H9 (cell line): ENCODE measurements around the gene KCNJ10. TPM values are rescaled to one million over a fixed set of nuclear protein-coding genes. Genes with fewer than 3 reads are reported as not detected.

Experiments used
- DNase-seq: peaks from one replicate; pipeline ENCODE4 v3.0.0-alpha.2; 2017
- H2AFZ ChIP-seq: one replicate; pipeline ENCODE4 v1.6.1; 2013; ENCODE audit warnings: mild to moderate bottlenecking, low read length, control low read depth, moderate library complexity
- H2AK5ac ChIP-seq: 2 replicates; pipeline ENCODE4 v1.6.1; 2013; ENCODE audit warnings: low read length, control low read depth, mixed read lengths; ENCODE audit not compliant: insufficient read length
- H2BK120ac ChIP-seq: one replicate; pipeline ENCODE4 v1.6.1; 2013; ENCODE audit warnings: low read depth, mild to moderate bottlenecking, low read length, control low read depth, inconsistent platforms; ENCODE audit not compliant: poor library complexity, severe bottlenecking
- H2BK12ac ChIP-seq: 2 replicates; pipeline ENCODE4 v1.6.1; 2013; ENCODE audit warnings: low read length, control low read depth, mixed read lengths, low read depth; ENCODE audit not compliant: insufficient read length
- H2BK15ac ChIP-seq: 2 replicates; pipeline ENCODE4 v1.6.1; 2013; ENCODE audit warnings: low read depth, low read length, control low read depth
- H2BK20ac ChIP-seq: one replicate; pipeline ENCODE4 v1.6.1; 2013; ENCODE audit warnings: low read depth, mild to moderate bottlenecking, low read length, control low read depth, inconsistent platforms; ENCODE audit not compliant: poor library complexity, severe bottlenecking
- H2BK5ac ChIP-seq: 2 replicates; pipeline ENCODE4 v1.6.1; 2013; ENCODE audit warnings: low read length, control low read depth, mixed read lengths; ENCODE audit not compliant: insufficient read length
- H3K14ac ChIP-seq: 2 replicates; pipeline ENCODE4 v1.6.1; 2013; ENCODE audit warnings: low read length, control low read depth; ENCODE audit not compliant: insufficient read depth
- H3K18ac ChIP-seq: 2 replicates; pipeline ENCODE4 v1.6.1; 2013; ENCODE audit warnings: low read depth, mild to moderate bottlenecking, mixed read lengths, low read length, control low read depth; ENCODE audit not compliant: insufficient read length
- H3K23ac ChIP-seq: 2 replicates; pipeline ENCODE4 v1.6.1; 2013; ENCODE audit warnings: low read length, control low read depth, mixed read lengths, low read depth; ENCODE audit not compliant: insufficient read length
- H3K23me2 ChIP-seq: 2 replicates; pipeline ENCODE4 v1.6.1; 2013; ENCODE audit warnings: low read depth, mild to moderate bottlenecking, mixed read lengths, low read length, control low read depth; ENCODE audit not compliant: insufficient read length, poor library complexity, severe bottlenecking
- H3K27ac ChIP-seq: 2 replicates; pipeline ENCODE4 v1.5.1; 2013; ENCODE audit warnings: low read length, control low read depth, mixed read lengths, low read depth; ENCODE audit not compliant: insufficient read length
- H3K27me3 ChIP-seq: 2 replicates; pipeline ENCODE4 v1.6.1; 2013; ENCODE audit warnings: low read length, control low read depth, inconsistent platforms; ENCODE audit not compliant: insufficient read depth
- H3K4ac ChIP-seq: 2 replicates; pipeline ENCODE4 v1.6.1; 2013; ENCODE audit warnings: low read depth, mild to moderate bottlenecking, control low read depth, inconsistent platforms, low read length, moderate library complexity
- H3K4me1 ChIP-seq: 2 replicates; pipeline ENCODE4 v1.6.1; 2013; ENCODE audit warnings: low read length, control low read depth, inconsistent platforms; ENCODE audit not compliant: insufficient read depth
- H3K4me2 ChIP-seq: 2 replicates; pipeline ENCODE4 v1.6.1; 2013; ENCODE audit warnings: low read length, control low read depth, mixed read lengths; ENCODE audit not compliant: insufficient read length, insufficient read depth
- H3K56ac ChIP-seq: 2 replicates; pipeline ENCODE4 v1.6.1; 2013; ENCODE audit warnings: low read depth, mild to moderate bottlenecking, mixed read lengths, low read length, control low read depth; ENCODE audit not compliant: insufficient read length
- H3K79me1 ChIP-seq: 2 replicates; pipeline ENCODE4 v1.6.1; 2013; ENCODE audit warnings: low read depth, mild to moderate bottlenecking, moderate library complexity, low read length, control low read depth, inconsistent platforms; ENCODE audit not compliant: insufficient read depth, poor library complexity, severe bottlenecking
- H3K79me2 ChIP-seq: 2 replicates; pipeline ENCODE4 v1.6.1; 2013; ENCODE audit warnings: low read length, control low read depth, inconsistent platforms; ENCODE audit not compliant: insufficient read depth
- H3K9ac ChIP-seq: 2 replicates; pipeline ENCODE4 v1.6.1; 2013; ENCODE audit warnings: low read length, control low read depth, mixed read lengths; ENCODE audit not compliant: insufficient read length; ENCODE audit errors: extremely low read depth
- H3K9me3 ChIP-seq: one replicate; pipeline ENCODE4 v1.6.1; 2013; ENCODE audit warnings: low read depth, low read length, inconsistent platforms; ENCODE audit not compliant: control insufficient read depth
- H3T11ph ChIP-seq: one replicate; pipeline ENCODE4 v1.6.1; 2013; ENCODE audit warnings: mild to moderate bottlenecking, low read length, control low read depth, inconsistent platforms
- H4K20me1 ChIP-seq: one replicate; pipeline ENCODE4 v1.6.1; 2013; ENCODE audit not compliant: control insufficient read depth, insufficient read length, insufficient read depth
- H4K5ac ChIP-seq: 2 replicates; pipeline ENCODE4 v1.6.1; 2013; ENCODE audit warnings: low read depth, mild to moderate bottlenecking, mixed read lengths, low read length, control low read depth; ENCODE audit not compliant: insufficient read length
- H4K8ac ChIP-seq: replicated peaks from 2 replicates; pipeline ENCODE4 v1.6.1; 2013; ENCODE audit warnings: low read length, control low read depth, mixed read lengths, low read depth; ENCODE audit not compliant: insufficient read length
- H4K91ac ChIP-seq: 2 replicates; pipeline ENCODE4 v1.6.1; 2013; ENCODE audit warnings: low read depth, mild to moderate bottlenecking, moderate library complexity, mixed read lengths, low read length, control low read depth; ENCODE audit not compliant: insufficient read length
- H3K27ac Mint-ChIP-seq, 3 experiments: 2 replicates in 2 of 3; 3 replicates in 1 of 3; pipeline ENCODE4 v1.8.0; 2020 to 2021; ENCODE audit warnings: mixed read lengths in 3 of 3, mild to moderate bottlenecking in 1 of 3, moderate library complexity in 1 of 3
- H3K27me3 Mint-ChIP-seq: 2 replicates; pipeline ENCODE4 v1.8.0; 2021; ENCODE audit warnings: low read depth, mild to moderate bottlenecking, moderate library complexity, mixed read lengths
- H3K36me3 Mint-ChIP-seq, 3 experiments: 2 replicates in 2 of 3; 3 replicates in 1 of 3; pipeline ENCODE4 v1.8.0; 2020 to 2021; ENCODE audit warnings: low read depth in 3 of 3, mixed read lengths in 3 of 3; ENCODE audit not compliant: insufficient read depth in 1 of 3
- H3K4me1 Mint-ChIP-seq, 2 experiments: 2 replicates each; pipeline ENCODE4 v1.8.0; 2020; ENCODE audit warnings: mixed read lengths in 2 of 2
- H3K4me3 Mint-ChIP-seq, 2 experiments: 2 replicates in 1 of 2; 3 replicates in 1 of 2; pipeline ENCODE4 v1.8.0; 2020 to 2021; ENCODE audit warnings: mild to moderate bottlenecking in 2 of 2, mixed read lengths in 2 of 2, moderate library complexity in 1 of 2
- H3K9me3 Mint-ChIP-seq, 2 experiments: 2 replicates in 1 of 2; 3 replicates in 1 of 2; pipeline ENCODE4 v1.8.0; 2020; ENCODE audit warnings: mild to moderate bottlenecking in 2 of 2, mixed read lengths in 2 of 2, moderate library complexity in 1 of 2
- WGBS: extraction: QIAGEN DNeasy Blood & Tissue Kit; methylation state at CpG from one replicate; pipeline ENCODE4 v1.1.7; 2013; ENCODE audit warnings: missing lambda C conversion rate, low lambda C conversion rate, mixed read lengths; ENCODE audit not compliant: insufficient read length; ENCODE audit errors: extremely low coverage; 5-methylcytosine and 5-hydroxymethylcytosine counted together
- total RNA-seq: library from RNA; stranded (reverse); gene quantifications from 2 replicates; pipeline ENCODE4 v1.2.1, GENCODE V29; 2021
- TF ChIP-seq, protein P1 (sequence below): fragments of 200-600 bp; sonication (generic); conservative IDR thresholded peaks from 3 replicates; pipeline ENCODE4 v1.8.0; 2021; ENCODE audit warnings: antibody characterized with exemption, mild to moderate bottlenecking

Gene KCNJ10
- total RNA-seq, 1 experiment from 2014 or later: 0.44 TPM

DNA sequence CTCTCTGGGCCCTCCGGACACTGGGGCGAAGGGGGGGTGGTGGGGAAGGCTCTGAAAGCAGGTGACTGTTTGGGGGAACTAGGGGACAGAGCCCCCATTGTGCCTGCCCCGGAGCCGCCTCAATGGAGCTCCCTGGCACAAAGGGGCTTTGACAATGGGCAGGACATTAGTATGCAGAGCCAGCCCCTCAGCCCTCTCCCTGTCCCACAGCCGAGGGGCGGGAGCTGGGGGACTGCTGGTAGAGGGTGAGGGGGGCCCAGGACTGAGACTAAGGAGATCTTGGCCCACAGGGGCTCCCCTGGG is 7.8 kb downstream of the KCNJ10 start:
- Histone ChIP-seq H2BK20ac (no peak overlapping the region), H4K20me1 (no peaks in the 10 kb centered on the region)
- peaks cover 32 to 35% of the 10 kb centered on the region in 2 experiments for H3K4me1 Mint-ChIP-seq

More for the DNA sequence above, 7.8 kb downstream of the KCNJ10 start:
- Histone ChIP-seq H3K9me3 (no peaks in the 10 kb centered on the region), H3K79me2 (no peaks in the 10 kb centered on the region), H2AK5ac (no peak overlapping the region), H3K4me1 (peaks cover 4% of the 10 kb centered on the region; the same call in 1 of the 2 replicates), H2BK15ac (no peak overlapping the region), H4K5ac (no peak overlapping the region), H3K56ac (no peak overlapping the region), H2BK120ac (no peak overlapping the region), H2AFZ (no peak overlapping the region), H2BK12ac (no peak overlapping the region), H3K27ac (no peak overlapping the region), H4K91ac (no peak overlapping the region), H3K9ac (no peak overlapping the region), H3K27me3 (no peaks in the 10 kb centered on the region), H2BK5ac (no peak overlapping the region), H3K23me2 (no peaks in the 10 kb centered on the region), H4K8ac (no peak overlapping the region), H3K18ac (no peak overlapping the region), H3K4me2 (no peak overlapping the region), H3T11ph (no peak overlapping the region), H3K79me1 (no peaks in the 10 kb centered on the region), H3K14ac (no peak overlapping the region), H3K23ac (no peak overlapping the region), H3K4ac (no peak overlapping the region)
- Mint-ChIP-seq H3K27me3 (peaks cover 34% of the 10 kb centered on the region), H3K36me3 (no peaks in the 10 kb centered on the region), H3K4me3 (no peak overlapping the region), H3K9me3 (no peaks in the 10 kb centered on the region), H3K27ac (no peak overlapping the region)
- TF ChIP-seq, protein P1, sequence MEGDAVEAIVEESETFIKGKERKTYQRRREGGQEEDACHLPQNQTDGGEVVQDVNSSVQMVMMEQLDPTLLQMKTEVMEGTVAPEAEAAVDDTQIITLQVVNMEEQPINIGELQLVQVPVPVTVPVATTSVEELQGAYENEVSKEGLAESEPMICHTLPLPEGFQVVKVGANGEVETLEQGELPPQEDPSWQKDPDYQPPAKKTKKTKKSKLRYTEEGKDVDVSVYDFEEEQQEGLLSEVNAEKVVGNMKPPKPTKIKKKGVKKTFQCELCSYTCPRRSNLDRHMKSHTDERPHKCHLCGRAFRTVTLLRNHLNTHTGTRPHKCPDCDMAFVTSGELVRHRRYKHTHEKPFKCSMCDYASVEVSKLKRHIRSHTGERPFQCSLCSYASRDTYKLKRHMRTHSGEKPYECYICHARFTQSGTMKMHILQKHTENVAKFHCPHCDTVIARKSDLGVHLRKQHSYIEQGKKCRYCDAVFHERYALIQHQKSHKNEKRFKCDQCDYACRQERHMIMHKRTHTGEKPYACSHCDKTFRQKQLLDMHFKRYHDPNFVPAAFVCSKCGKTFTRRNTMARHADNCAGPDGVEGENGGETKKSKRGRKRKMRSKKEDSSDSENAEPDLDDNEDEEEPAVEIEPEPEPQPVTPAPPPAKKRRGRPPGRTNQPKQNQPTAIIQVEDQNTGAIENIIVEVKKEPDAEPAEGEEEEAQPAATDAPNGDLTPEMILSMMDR: no peak
- WGBS: no CpG with 5 or more reads among the region's 6 CpGs
- DNase-seq: peak; percentile 41
